AG04450 (cell line): ENCODE data around the gene RBM4B. TPM values are rescaled to one million over a fixed set of nuclear protein-coding genes. Genes with fewer than 3 reads are reported as not detected.

ENCODE experiments used
- CTCF ChIA-PET: fragments of 300-600, 350-600 bp; formaldehyde crosslinking; extraction: SDS; loops from one replicate; lab custom pipeline; 2022; ENCODE audit warnings: antibody characterized with exemption, inconsistent platforms; lab: Charles Lee
- POLR2A ChIA-PET: fragments of 350-600 bp; formaldehyde crosslinking; extraction: SDS; loops from one replicate; lab custom pipeline; 2021; ENCODE audit warnings: antibody characterized with exemption, inconsistent platforms; lab: Yijun Ruan, JAX
- DNase-seq: peaks from one replicate; pipeline ENCODE4 v3.0.0-alpha.2; 2011; ENCODE audit warnings: low read depth, low spot score
- H3K27ac ChIP-seq: one replicate; pipeline ENCODE4 v1.5.1; 2012; ENCODE audit warnings: low read depth, low read length, control low read depth
- H3K27me3 ChIP-seq: one replicate; pipeline ENCODE4 v1.6.0; 2012; ENCODE audit warnings: low read length; ENCODE audit not compliant: control insufficient read depth, insufficient read depth
- H3K4me3 ChIP-seq: 2 replicates; pipeline ENCODE4 v1.5.1; 2011; ENCODE audit warnings: mild to moderate bottlenecking, low read depth, low read length, control low read depth
- H3K9me3 ChIP-seq: 2 replicates; pipeline ENCODE4 v1.5.1; 2012; ENCODE audit warnings: low read length; ENCODE audit not compliant: control insufficient read depth, insufficient read depth
- polyA plus RNA-seq: library from polyadenylated mRNA; depleted of rRNA; stranded (reverse); fragments of >200 nt; gene quantifications from 2 replicates; pipeline ENCODE4 v1.2.3, GENCODE V29; 2011
- TF ChIP-seq, protein P1 (sequence below): IDR thresholded peaks from 2 replicates; pipeline ENCODE4 v1.5.1; 2011; ENCODE audit warnings: low read depth, low read length, control low read depth, inconsistent platforms

The RBM4B gene
- polyA plus RNA-seq, 1 experiment = 43.8 TPM

DNA sequence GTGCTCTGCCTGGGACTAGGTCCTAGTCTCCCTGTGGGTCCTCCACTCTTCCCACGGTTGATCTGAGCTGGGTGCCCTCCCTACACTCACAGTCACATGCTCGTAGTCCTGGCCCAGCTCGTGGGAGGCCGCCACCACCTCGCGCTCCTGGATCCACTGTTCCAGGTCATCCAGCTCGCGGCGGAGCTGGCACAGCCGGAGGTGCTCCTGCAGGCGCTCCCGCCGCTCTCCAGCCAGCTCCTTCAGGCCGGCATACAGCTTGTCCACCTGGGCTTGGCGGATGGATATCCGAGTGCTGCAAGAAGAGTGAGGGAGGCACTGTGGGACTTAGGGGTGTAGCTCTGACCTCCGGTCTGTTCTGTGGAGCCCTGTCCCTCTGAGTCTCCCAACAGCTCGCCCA, 14.8 kb upstream of the RBM4B start:
- no peaks in the 10 kb centered on the region for H3K27me3 ChIP-seq
- H3K27ac ChIP-seq = no peak overlapping the region
- no peak overlapping the region for H3K4me3 ChIP-seq
- ChIA-PET POLR2A (interaction anchor here (0.7 kb wide), 1 partner anchor 10 kb away, joined by 3 read pairs; no protein-coding TSS in a partner anchor), CTCF (interaction anchor here (0.5 to 2.5 kb wide), 3 partner anchors 11 to 190 kb away, joined by 3 to 23 read pairs (median 6); no protein-coding TSS in a partner anchor)
- H3K9me3 ChIP-seq = no peaks in the 10 kb centered on the region; the same call in 1 of the 2 replicates
- DNase-seq = no peak
- TF ChIP-seq, protein P1, sequence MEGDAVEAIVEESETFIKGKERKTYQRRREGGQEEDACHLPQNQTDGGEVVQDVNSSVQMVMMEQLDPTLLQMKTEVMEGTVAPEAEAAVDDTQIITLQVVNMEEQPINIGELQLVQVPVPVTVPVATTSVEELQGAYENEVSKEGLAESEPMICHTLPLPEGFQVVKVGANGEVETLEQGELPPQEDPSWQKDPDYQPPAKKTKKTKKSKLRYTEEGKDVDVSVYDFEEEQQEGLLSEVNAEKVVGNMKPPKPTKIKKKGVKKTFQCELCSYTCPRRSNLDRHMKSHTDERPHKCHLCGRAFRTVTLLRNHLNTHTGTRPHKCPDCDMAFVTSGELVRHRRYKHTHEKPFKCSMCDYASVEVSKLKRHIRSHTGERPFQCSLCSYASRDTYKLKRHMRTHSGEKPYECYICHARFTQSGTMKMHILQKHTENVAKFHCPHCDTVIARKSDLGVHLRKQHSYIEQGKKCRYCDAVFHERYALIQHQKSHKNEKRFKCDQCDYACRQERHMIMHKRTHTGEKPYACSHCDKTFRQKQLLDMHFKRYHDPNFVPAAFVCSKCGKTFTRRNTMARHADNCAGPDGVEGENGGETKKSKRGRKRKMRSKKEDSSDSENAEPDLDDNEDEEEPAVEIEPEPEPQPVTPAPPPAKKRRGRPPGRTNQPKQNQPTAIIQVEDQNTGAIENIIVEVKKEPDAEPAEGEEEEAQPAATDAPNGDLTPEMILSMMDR = no peak

DNA sequence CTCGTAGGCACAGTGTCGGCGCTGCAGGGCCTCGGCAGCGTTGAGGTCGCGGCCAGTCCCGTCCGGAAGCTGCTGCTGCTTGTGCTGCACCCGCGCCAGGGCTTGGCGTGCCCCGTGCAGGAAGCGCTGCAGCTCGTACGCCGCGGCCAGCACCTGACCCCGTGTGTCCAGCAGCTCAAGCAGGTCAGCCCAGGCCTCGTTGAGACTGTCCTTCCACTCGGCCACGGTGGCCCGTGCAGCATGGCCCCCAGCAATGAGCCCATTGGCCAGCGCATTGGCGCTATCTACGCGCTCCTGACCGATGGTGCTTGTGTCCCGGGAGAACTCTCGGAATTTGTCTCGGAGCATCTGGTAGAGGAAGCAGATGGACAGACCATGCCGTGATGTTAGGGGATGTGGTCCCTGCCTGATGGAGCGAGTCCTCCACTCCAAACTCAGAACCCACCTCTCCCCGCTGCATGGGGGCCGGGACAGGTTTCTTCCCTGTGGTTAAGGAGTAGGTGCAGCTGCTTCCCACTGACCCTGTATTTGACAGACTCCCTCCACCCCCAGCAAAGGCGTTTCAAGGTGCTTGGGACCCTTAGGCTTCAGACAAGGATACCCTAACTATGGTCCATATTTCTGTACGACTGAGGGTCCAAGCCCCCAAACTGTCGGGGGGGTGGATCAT, 13.8 kb upstream of the RBM4B start:
- Histone ChIP-seq H3K9me3 (no peaks in the 10 kb centered on the region; the same call in 1 of the 2 replicates), H3K4me3 (no peak overlapping the region), H3K27me3 (no peaks in the 10 kb centered on the region), H3K27ac (no peak overlapping the region)
- TF ChIP-seq, protein P1 = no peak
- ChIA-PET CTCF (interaction anchor here (1.3 to 1.7 kb wide), 2 partner anchors 12 to 143 kb away, joined by 6 read pairs; no protein-coding TSS in a partner anchor), POLR2A (interaction anchor here (0.5 kb wide), 1 partner anchor 14 kb away, joined by 4 read pairs; the partner anchor contains the start of gene RBM4B)
- DNase-seq = no peak

DNA sequence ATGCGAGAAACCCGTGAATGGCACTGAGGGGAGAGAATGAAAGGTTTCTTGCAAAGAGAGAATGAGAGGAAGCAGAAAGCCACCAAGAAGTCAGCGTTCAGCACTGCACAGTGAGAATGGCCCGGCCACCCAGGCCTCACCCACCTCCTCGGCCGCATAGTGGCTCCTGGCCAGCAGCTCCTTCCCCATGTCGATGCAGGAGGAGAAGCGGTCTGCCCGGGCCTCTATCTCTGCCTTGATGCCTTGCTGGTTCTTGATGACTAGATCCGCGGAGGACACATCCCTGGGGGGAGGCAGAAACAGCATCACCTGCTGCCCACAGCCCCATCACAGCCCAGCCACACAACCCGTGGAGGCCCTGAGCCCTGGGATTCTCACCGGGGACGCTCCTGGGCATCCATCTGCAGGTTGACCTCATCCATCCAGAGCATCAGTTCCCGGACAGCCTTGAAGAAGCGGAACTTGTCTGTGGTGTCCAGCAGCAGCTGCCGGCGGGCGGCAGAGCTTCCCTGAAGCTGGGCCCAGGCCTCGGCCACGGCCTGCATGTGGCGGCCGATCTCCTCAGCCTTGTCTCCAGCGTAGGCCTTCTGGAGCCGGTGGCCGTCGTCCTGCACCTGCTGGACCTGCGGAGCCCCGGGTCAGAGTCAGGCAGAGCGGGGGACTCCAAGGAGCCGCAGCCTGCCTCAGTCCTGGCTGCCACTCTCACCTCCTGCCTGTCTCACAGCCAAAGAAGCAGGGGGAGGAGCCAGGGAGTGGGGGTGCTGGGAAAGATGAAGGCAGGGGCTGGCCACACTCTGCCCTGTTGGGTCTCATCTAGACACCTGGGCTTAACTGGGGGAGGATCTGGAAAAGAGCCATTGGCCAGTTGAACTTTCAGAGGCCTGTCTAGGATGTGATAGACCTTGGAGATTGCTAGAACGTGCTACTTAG, 12.2 kb upstream of the RBM4B start:
- H3K9me3 ChIP-seq = no peaks in the 10 kb centered on the region; the same call in 1 of the 2 replicates
- POLR2A ChIA-PET = no interaction called here
- CTCF ChIA-PET = interaction anchor here (1.3 to 1.7 kb wide), 2 partner anchors 11 to 144 kb away, joined by 6 read pairs; no protein-coding TSS in a partner anchor
- no peak overlapping the region for H3K4me3 ChIP-seq
- H3K27ac ChIP-seq = no peak overlapping the region
- TF ChIP-seq, protein P1 = no peak
- no peaks in the 10 kb centered on the region for H3K27me3 ChIP-seq
- DNase-seq = no peak

DNA sequence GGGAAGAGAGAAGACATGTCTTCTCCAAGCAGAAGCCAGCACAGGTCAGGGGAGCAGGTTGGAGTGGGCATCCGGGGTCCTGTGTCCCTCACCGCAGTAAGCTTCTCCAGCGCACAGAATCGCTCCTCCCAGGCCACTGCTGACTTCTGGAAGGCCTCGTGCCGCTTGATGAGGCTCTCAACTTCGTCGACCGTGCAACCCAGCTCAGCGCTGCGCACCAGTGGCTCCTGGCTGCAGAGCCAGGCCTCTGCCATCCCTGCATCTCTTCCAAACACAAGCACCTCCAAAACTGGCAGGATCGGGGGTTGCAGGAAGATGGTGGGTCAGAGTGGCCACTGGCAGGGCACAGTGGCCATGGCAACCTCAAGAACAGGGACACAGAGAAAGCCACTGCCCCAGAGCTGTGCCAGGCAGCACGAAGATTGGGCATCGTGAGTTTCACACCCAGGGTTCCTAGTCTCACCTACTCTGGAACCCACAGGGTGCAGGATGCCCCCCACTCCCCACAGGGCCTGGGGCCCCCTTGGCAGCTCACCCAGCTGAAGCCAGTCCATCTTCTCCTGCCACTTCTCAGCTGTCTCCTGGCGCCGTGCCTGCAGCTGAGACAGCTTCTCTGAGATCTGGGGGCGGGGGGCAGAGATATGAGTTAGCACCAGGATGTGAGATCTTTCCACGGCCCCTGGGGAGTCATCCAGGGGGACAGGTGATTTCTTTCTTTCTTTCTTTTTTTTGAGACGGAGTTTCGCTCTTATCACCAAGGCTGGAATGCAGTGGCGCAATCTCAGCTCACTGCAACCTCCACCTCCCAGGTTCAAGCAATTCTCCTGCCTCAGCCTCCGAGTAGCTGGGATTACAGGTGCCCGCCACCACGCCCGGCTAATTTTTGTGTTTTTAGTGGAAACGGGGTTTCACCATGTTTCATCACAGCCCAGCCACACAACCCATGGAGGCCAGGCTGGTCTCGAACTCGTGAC, 11.2 kb upstream of the RBM4B start:
- Histone ChIP-seq H3K27me3 (no peaks in the 10 kb centered on the region), H3K27ac (no peak overlapping the region), H3K9me3 (no peaks in the 10 kb centered on the region; the same call in 1 of the 2 replicates), H3K4me3 (no peak overlapping the region)
- no peak for DNase-seq
- TF ChIP-seq, protein P1 = no peak
- CTCF ChIA-PET = interaction anchor here (0.5 to 0.7 kb wide), 2 partner anchors 33 to 146 kb away, joined by 3 to 6 read pairs; no protein-coding TSS in a partner anchor
- POLR2A ChIA-PET = no interaction called here
